Measurements from ENCODE around the gene PDE8A.

DNA sequence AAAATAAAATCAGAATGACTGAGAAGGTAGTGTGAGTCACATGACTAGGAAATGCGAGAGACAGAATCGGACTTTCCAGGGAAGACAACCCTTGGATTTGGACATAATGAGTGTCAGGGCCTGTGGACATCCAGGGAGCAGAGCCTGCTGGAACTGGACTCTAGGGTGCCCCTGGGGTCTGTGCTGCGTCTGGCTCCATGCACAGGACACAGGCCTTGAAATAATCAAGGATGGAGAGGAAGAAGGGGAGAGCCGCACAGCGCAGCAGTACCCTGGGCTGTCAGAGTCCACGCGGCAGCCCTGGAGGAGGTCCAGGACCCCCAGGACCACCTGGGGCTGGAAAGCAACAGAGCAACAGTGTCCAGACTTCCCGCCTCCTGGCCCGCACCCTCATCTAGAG is 173.7 kb downstream of the PDE8A start:
- TF ChIP-seq, protein P1, sequence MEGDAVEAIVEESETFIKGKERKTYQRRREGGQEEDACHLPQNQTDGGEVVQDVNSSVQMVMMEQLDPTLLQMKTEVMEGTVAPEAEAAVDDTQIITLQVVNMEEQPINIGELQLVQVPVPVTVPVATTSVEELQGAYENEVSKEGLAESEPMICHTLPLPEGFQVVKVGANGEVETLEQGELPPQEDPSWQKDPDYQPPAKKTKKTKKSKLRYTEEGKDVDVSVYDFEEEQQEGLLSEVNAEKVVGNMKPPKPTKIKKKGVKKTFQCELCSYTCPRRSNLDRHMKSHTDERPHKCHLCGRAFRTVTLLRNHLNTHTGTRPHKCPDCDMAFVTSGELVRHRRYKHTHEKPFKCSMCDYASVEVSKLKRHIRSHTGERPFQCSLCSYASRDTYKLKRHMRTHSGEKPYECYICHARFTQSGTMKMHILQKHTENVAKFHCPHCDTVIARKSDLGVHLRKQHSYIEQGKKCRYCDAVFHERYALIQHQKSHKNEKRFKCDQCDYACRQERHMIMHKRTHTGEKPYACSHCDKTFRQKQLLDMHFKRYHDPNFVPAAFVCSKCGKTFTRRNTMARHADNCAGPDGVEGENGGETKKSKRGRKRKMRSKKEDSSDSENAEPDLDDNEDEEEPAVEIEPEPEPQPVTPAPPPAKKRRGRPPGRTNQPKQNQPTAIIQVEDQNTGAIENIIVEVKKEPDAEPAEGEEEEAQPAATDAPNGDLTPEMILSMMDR (IDR thresholded peaks at IDR 0.05) = no peak
- TF ChIP-seq POLR2AphosphoS5 (IDR thresholded peaks at IDR 0.05) = no peak

Measured in breast epithelium (tissue), 3 donors.